Activated B cell treated with CpG ODN at 0.5 μM for 24 hours (primary cell): Measurements from ENCODE around the gene HCCS. TPM values are rescaled to one million over a fixed set of nuclear protein-coding genes. Genes with fewer than 3 reads are reported as not detected.

Experiments
- ATAC-seq: fragments of 200-7000 bp; cut with Tn5 transposase; one replicate; pipeline ENCODE4 v1.10.0; 2021; ENCODE audit warnings: low read depth, mild to moderate bottlenecking, moderate library complexity
- CTCF ChIA-PET: fragments of 350-600 bp; sonication (Branson Sonifier 250); formaldehyde crosslinking; loops from one replicate; lab custom pipeline; 2021; ENCODE audit warnings: antibody characterized with exemption; lab: Charles Lee
- POLR2A ChIA-PET: fragments of 350-600 bp; sonication (Branson Sonifier 250); formaldehyde crosslinking; loops from one replicate; lab custom pipeline; 2021; ENCODE audit warnings: antibody characterized with exemption; lab: Charles Lee
- DNase-seq: peaks from one replicate; pipeline ENCODE4 v3.0.0; 2022
- H3K27ac Mint-ChIP-seq: one replicate; pipeline ENCODE4 v1.8.0; 2020; ENCODE audit warnings: mixed read lengths
- H3K27me3 Mint-ChIP-seq: one replicate; pipeline ENCODE4 v1.8.0; 2021; ENCODE audit warnings: mixed read lengths
- H3K36me3 Mint-ChIP-seq: one replicate; pipeline ENCODE4 v1.8.0; 2021; ENCODE audit warnings: low read depth, mixed read lengths
- H3K4me1 Mint-ChIP-seq: one replicate; pipeline ENCODE4 v1.8.0; 2021; ENCODE audit warnings: mixed read lengths
- H3K4me3 Mint-ChIP-seq: one replicate; pipeline ENCODE4 v1.8.0; 2020; ENCODE audit warnings: mild to moderate bottlenecking, mixed read lengths
- H3K9me3 Mint-ChIP-seq: one replicate; pipeline ENCODE4 v1.8.0; 2020; ENCODE audit warnings: mixed read lengths
- CTCF ChIP-seq: fragments of 200-600 bp; IDR thresholded peaks from one replicate; pipeline ENCODE4 v1.8.0; 2022; ENCODE audit warnings: antibody characterized with exemption, mild to moderate bottlenecking
- intact Hi-C: fragments of 100-400 bp; cut with micrococcal nuclease; formaldehyde crosslinking; loops from one replicate; pipeline ENCODE4 v1.15.1; 2024
- total RNA-seq: library from RNA; stranded (reverse); gene quantifications from 2 replicates; pipeline ENCODE4 v1.2.3, GENCODE V29; 2022

The HCCS gene
- total RNA-seq, 1 donor from 2014 or later, result 26.6 TPM

- intact Hi-C loops, result no loop called here
- ChIA-PET POLR2A (no interaction called here), CTCF (no interaction called here)
- no peaks in the 10 kb centered on the region for H3K9me3 Mint-ChIP-seq
- H3K27ac Mint-ChIP-seq, result no peak overlapping the region
- H3K4me1 Mint-ChIP-seq, result no peaks in the 10 kb centered on the region
- no peak for ATAC-seq
- TF ChIP-seq CTCF, result no peak
- H3K36me3 Mint-ChIP-seq, result no peaks in the 10 kb centered on the region
- DNase-seq, result no peak
- no peak overlapping the region for H3K4me3 Mint-ChIP-seq
- no peaks in the 10 kb centered on the region for H3K27me3 Mint-ChIP-seq
Observed at GRCh38 chrX:11099465-11099864, 11.7 kb upstream of the HCCS start.

- no peaks in the 10 kb centered on the region for H3K36me3 Mint-ChIP-seq
Observed at GRCh38 chrX:11100281-11101035, 10.7 kb upstream of the HCCS start.

GRCh38 chrX:11103006-11103405 lies 8.1 kb upstream of the HCCS start:
- Mint-ChIP-seq H3K27ac (no peak overlapping the region), H3K27me3 (no peaks in the 10 kb centered on the region), H3K4me1 (no peaks in the 10 kb centered on the region), H3K4me3 (no peak overlapping the region), H3K36me3 (no peaks in the 10 kb centered on the region), H3K9me3 (no peaks in the 10 kb centered on the region)
- intact Hi-C loops, result no loop called here
- DNase-seq (no peak), ATAC-seq (no peak)
- ChIA-PET CTCF (no interaction called here), POLR2A (no interaction called here)
- no peak for TF ChIP-seq CTCF

More at GRCh38 chrX:11100281-11101035, 10.7 kb upstream of the HCCS start:
- ATAC-seq (no peak), DNase-seq (no peak)
- no peak overlapping the region for H3K4me3 Mint-ChIP-seq
- no peaks in the 10 kb centered on the region for H3K9me3 Mint-ChIP-seq
- H3K27me3 Mint-ChIP-seq, result no peaks in the 10 kb centered on the region
- ChIA-PET CTCF (no interaction called here), POLR2A (no interaction called here)
- H3K4me1 Mint-ChIP-seq, result no peaks in the 10 kb centered on the region
- TF ChIP-seq CTCF, result no peak
- intact Hi-C loops, result no loop called here
- H3K27ac Mint-ChIP-seq, result no peak overlapping the region

- no peak overlapping the region for H3K4me3 Mint-ChIP-seq
Observed at GRCh38 chrX:11103751-11104150, 7.4 kb upstream of the HCCS start.

GRCh38 chrX:11105080-11105479 lies 6.1 kb upstream of the HCCS start:
- ChIA-PET CTCF (no interaction called here), POLR2A (no interaction called here)
- Mint-ChIP-seq H3K4me3 (no peak overlapping the region), H3K27me3 (no peaks in the 10 kb centered on the region), H3K27ac (no peak overlapping the region), H3K4me1 (no peaks in the 10 kb centered on the region), H3K36me3 (no peaks in the 10 kb centered on the region), H3K9me3 (no peaks in the 10 kb centered on the region)
- intact Hi-C loops, result no loop called here
- ATAC-seq, result no peak
- no peak for DNase-seq
- TF ChIP-seq CTCF, result no peak

More at GRCh38 chrX:11103751-11104150, 7.4 kb upstream of the HCCS start:
- ATAC-seq, result no peak
- Mint-ChIP-seq H3K27ac (no peak overlapping the region), H3K4me1 (no peaks in the 10 kb centered on the region), H3K27me3 (no peaks in the 10 kb centered on the region), H3K36me3 (no peaks in the 10 kb centered on the region), H3K9me3 (no peaks in the 10 kb centered on the region)
- intact Hi-C loops, result no loop called here
- no peak for DNase-seq
- CTCF ChIA-PET, result no interaction called here
- no peak for TF ChIP-seq CTCF
- POLR2A ChIA-PET, result no interaction called here
